Measurements from ENCODE around the gene MSRB3.

MSRB3 gene

DNA sequence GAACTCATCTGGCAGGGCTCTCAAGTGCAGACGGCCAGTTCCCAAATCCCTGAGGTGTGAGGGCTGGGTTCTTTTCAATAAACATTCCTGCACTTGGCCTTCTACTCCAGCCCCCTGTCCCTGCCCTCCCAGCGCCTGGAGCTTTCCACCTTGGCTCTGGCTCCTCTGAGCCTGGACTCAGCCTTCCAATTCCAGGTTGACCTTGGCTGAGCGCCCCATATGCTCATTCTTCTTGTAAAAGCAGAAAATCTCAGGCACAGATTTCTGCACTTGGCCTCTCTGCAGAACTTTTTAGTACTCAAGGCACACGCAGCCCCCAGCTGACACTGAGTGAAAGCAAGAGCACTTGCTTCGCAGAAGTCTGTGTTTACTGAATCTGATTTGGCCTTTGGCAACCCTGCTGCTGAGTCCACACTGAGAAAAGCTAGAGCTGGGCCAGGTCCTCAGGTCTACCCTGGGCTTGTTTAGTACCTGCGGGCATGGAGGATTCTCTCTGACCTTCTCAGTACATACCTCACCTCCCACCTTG, 222.7 kb downstream of the MSRB3 start:
- no peak for DNase-seq

DNA sequence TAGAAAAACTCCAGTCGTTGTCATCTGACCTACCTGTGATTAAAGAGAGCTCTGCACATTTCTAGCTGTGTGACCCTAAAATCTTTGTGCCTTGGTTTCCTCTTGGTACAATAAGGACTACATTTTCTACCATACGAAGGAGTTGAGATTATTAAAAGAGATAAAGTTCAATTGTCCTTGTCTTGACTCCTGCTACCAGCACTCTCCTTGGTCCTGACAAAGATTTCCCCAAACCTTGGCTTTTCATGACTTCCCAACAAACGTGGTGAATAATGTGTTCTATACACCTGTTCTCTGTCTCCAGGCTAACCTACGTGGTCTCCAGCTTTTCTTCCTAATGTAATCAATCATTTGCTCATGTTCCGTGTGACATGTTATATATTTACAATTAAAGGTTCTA, 223.5 kb downstream of the MSRB3 start:
- DNase-seq, result no peak

DNA sequence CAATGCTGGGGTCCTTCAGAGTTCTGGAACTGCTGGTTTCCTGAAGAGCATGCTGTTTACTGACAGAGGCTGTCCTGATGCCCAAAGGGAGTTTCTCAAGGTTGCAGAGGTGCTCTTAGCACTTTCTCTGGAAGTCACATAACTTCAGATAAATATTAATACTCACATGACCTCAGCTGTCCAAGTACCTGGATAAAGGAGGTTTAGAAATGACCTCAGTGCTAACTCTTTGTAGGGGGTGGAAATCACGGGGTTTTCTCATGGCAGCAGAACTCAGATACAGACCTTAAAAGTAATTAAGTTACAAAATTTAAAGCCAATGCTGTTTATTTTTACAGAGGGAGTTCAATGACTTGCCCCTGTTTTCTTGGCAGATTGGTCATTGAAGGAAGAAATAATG, 225.9 kb downstream of the MSRB3 start:
- DNase-seq, result no peak

DNA sequence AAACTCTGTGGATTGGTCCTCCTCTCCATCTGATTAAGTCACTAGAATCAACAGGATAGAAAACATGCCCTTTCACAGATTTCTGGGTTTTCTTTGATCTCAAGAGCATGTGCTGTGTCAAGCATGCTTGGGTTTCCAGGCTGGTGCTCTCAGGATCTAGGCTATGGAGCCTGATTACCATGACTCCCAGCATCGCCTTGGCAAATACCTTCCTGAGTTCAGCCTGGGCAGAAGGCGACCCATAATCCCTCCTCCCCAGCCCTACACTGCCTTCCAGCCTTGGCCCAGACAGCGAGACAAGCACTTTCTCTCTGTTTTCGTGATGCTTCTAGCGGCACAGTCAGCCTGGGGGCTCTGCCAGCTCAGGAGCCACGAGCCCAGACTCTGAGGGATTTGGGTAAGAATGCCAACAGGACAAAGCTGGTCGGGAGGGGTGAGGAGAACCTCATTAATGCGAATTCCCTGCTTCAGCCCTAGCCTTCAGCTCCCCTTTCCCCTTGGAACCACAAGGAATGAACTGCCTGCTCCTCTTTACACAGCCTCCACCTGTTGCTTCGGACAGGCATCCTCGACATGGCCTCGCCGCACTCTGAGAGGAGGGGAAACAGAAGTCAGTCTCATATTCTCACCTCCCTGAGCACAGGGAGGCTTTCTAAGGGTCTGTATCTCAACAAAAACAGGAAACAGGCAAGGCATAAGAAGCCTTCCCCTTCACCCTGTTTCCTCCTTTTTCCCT, 227.1 kb downstream of the MSRB3 start:
- no peak for DNase-seq

DNA sequence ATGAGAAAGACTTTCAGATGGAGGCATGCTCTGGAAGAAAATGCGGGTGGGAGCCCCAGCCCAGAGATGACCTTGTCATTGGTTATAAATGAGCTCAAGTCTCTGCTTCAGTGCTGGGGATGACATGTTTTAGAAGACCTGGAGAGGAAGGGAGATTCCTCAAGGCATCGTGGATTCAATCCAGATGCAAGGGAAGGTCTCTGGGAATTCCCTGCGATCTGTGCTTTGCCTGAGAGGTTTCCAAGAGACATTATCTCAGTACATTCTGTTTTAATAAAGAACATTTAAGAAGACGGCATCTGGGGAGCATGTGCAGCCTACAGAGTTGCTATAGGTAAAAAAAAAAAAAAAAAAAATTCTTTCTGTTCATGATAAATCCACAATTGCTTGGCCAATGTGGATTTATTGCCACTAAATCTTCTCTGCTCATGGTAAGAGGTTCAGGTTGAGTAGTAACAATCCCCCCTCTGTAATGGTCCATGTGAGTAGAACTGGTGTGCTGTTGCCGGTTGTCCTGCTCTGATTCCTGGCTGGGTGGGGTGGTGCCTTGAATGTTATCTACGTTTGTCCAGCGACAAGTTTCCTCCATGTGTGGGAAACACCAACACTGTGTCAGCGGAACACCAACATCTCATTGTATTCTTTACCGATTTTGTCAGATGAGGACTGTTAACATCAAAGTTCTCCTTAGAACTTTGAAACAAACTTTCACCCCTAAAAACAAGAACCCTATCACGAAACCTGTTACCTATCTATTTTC, 230.0 kb downstream of the MSRB3 start:
- no peak for DNase-seq

DNA sequence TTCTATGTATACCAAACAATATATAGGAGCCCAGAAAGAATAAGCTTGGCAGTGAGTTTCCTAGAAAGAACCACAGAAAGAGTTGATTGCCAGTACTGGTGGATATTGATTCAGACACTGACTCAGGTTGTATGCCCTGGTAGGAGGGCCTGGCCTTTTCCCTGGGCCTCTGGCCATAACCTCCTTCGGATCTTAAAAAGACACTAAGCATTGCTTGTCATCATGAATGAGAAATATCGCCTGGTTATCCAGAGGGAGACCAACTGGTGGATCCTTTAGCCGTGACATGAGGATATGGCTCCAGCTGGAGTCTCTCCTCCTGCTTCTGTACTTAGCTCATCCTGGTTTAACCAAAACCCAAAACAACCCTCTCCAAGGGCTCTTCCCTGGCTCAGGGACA, 231.5 kb downstream of the MSRB3 start:
- no peak for DNase-seq

DNA sequence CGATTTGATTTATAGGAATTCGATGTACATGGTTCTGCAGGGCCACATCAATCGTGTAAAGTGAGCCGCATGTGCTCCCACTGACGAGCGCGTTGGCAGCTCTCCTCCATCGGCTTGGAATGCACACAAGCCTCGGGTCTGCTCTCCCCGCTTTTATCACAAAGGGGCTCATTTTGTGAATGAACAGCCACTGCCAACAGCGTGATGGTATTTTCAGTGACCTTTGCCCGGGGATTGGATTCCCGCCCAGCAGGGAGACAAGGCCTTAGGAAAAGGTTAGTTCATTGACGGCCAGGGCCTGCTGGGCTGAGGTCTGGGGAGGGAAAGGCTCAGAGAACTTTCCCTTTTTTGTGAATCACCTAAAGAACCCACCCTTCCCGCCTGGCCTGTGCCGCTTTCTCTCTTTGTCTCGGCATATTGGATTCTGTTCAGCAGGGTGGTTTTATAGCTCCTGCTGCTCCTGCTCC, 232.1 kb downstream of the MSRB3 start:
- no peak for DNase-seq

DNA sequence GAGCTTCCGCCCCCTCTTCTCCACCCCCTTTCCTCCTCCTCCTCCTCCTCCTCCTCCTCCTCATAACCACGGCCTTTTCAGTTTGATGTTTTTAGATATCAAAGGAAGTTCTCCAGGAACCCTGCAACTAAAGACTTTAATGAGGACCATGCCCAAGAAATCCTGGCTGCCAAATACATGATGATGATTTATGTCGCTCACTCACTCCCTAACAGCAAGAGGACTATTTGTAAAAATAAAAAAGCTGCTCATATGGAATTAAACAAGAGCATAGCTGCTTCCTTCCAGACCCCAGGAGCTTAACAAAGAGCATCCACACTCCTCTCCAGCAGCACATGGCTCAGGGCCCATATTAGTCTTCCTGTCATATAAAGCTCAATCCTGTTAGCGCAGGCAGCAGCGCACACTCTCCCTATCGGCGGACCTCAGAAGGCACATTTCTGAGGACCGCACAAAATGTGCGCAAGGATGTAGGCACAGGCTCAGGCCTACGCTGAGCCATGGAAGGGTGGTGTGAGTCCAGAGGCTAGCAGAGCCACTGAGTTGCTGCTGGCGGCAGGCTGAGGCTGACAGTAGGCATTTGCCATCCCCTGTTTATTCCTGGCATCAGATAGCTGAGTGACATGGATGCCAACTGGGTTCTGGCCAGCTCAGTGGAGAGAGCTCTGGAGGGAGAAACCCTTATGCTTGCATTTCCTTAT, 232.8 kb downstream of the MSRB3 start:
- no peak for DNase-seq

DNA sequence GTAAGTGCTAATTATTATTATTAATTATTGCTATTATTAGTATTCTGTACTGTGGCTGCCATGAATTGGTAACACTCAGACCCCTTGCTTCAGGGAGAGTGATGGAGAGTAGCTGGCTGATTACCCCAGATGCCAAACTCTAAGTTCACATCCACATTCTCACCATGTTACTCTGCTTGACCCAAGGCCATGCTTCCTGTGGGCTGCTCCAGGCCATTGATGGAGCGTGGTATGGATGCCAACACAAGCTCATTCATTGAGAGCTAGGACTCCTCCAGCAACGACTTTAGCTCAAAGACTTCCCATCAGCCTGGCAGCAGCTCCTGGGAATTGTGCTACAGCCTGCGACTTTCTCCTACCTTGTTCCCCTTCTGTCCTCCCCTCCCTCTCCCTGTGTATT, 233.4 kb downstream of the MSRB3 start:
- no peak for DNase-seq
